NCI-H1694 treated with DMSO at 0.1 percent for 48 hours (cell line): ENCODE data around the gene MRPS27.

Experiments used
- DNase-seq: peaks from one replicate; lab custom pipeline; 2025; lab: John Stamatoyannopoulos, UW

The MRPS27 gene

DNA sequence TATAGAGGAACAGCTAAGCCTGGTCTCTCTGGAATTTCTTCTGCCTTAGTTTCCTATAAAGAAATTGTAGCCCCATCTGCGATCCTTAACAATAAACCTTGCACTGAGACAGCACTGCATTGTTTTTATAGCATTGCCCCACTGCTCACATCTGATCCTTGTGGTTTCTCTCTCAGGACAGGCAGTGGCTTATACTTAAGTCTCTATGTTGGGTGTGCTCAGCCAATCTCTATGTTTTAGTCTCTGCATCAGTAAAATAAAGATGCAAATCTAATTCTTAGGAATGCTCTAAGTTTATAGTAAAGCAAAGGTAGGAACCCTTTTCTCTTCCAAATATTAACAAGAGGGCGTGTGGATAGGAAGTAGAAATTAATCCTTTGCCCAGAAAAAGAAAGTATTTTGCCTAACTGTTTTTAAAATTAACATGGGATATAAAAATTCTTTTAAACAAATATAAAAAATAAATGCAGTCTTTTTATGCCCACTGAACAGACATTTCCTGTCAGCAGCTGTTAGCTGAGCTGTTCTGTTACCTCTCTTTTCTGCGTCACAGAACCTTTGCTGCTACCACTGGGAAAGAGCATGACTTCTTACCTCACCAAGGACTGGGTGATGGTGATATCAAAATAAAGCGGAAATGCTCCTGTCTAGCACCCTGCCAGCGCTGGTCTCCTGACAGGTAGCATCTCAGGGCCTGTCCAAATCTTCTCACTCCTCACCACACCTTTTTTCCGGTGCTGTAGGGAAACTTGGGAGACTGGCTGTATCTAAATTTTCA is 29.5 kb downstream of the MRPS27 start:
- peak; percentile 30 for DNase-seq

DNA sequence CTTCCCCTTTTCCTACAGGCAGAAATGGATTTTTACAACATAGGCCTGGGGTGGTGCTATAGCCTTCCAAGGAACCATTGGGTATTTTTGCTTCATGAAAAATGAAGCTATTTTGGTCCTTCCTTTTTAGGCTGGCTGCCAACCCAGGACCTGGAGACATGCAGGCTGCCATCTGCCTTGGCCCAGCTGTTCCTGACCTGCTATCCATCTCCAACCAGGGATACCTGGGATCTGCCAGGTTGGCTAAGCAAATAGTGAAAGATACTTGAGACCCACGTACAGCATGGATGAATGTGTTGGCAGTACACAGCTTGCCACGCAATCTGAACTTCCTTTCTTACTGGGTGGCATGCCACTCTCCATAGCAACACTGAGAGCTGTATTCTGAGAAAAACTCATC is 31.1 kb downstream of the MRPS27 start:
- peak; percentile 95 for DNase-seq

DNA sequence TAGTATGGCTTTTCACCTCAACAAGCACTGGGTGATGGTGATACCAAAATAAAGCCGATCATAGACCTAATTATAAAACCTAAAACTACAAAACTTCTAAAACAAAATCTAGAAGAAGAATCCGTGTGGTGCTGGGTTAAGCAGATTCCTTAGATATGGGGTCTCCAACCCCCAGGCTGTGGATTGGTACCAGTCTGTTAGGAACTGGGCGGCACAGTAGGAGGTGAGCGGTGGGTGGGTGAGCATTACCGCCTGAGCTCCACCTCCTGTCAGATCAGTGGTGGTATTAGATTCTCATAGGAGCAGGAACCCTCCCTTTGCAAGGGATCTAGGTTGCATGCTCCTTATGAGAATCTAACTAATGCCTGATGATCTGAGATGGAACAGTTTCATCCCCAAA is 33.2 kb downstream of the MRPS27 start:
- no peak for DNase-seq

GRCh38 chr5:72285424-72285821 is 34.6 kb downstream of the MRPS27 start:
- DNase-seq = no peak

DNA sequence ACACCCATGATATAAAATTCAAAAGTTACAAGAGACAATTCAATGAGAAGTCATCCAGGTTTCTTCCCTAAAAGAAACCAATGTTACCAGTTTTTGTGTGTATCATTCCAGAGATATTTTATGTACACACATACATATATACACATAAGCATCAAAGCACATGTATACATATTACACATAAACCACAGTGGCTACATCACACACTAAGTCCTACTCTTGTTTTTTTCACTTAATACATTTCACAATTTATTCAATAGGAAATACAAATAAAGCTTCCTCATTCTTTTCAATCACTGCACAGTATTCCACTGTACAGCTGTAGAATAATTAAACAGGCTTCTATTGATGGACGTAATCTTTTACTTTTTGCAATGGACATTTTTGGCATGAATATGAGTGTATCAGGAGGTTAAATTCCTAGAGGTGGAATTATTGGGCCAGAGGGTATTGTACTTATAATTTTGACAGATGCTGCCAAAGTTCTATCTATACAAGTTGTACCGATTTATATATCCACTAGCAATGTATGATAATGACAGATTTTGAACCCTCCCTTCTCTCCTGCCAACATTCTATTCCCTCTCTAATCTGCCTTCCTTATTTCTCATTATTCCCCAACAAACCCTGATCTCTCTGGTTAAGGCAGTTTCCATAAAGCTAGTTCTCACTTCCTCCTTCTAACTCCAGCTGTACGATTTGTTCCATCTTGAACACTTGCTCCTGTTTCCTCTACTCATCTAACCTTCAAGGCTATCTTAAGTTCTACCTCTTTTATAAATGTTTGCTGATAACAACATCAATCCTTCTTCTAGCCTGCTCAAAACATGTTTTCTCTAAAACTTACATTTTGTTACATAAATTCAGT is 35.2 kb downstream of the MRPS27 start:
- DNase-seq = no peak

- no peak for DNase-seq
These were observed 36.7 kb downstream of the MRPS27 start for GRCh38 chr5:72283358-72283757.

DNA sequence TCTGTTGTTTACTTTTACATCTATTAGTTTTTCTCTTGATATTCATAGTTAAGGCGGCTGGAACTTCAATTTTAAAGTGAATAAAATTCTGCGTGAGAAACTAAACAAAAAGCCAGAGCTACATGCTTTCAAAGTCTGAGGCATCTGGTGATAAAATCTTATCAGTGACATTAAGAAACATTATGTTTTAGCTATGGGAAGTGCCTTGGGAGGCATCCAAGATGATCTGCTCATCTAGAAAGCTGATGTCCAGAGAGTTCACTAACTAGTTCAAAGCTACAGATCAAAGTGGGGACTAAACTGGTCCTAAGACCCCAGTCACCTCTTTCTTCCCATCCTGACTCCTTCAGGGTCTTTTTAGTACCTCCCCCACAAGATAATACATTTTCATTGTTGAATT is 37.2 kb downstream of the MRPS27 start:
- no peak for DNase-seq

DNA sequence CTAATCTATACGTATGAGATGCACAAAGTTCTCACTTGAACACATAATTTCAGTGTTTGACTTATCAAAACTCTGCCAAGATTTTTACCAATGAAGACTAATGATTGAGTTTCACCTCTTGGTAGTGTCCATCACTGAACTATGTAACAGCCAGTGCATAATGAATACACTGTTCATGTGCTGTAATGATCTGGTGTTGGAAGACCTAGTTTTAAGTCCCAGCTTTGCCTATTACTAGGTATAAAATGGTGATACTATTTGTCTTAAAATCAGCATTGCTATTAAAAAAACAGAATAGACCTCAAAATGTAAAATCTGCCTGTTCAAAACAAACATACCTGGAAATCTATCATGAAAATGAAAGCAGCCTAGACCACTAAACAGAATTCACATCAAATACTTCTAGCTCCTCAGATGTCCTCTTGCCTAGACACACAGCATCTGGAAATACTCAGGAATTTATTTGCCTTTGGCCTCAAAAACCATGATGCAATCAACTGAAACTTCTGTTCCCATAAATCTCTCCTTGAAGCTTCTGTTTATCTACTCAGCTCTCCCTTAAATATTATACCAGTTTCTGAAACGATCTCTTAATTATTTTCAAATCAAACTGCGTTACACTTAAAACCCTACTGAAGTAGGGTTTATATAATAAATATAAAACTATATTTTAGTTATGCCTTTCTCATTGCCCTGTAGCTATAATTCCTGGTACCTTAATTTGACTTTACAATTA is 38.1 kb downstream of the MRPS27 start:
- DNase-seq = peak; percentile 23

DNA sequence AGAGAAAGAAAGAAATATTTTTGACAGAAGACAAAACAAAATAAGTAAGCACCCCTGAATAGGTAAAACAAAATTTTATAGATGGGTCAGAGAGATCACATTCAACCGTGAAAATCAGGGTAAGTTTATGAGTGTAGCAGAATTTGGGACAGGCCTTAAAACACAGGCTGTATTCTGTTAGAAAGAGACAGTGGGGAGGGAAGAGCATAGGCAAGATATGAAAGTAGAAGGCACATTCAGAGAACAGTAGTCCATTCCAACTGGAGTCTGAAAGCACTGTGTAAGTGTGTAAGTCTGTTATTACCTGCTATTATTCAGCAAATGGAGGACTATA is 38.6 kb downstream of the MRPS27 start:
- no peak for DNase-seq

DNA sequence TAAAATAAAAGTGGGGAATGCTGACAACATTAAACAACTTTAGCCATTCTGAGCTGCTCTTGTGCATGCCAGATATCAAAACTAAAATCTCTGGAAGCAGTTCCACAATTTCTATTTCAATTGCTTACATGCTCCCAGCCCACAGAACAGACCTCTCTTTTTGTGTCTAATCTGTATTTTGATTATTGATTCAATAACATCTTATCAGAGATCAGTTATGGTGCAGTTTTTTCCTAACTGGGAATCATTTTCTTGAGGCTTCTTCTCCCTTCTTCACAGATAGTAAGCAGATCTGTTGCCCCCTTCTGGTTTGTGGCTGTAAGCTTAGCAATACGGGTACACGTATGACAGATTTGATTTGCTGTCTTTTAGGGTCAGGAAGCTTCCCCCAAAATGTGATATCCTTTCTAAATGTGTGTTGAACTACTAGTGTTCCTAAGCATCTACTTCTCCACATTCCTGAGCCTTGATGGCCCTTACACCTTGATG is 39.4 kb downstream of the MRPS27 start:
- DNase-seq = peak; percentile 44

- DNase-seq = no peak
These were observed 43.8 kb downstream of the MRPS27 start for GRCh38 chr5:72276219-72276752.

GRCh38 chr5:72273547-72273946 is 46.5 kb downstream of the MRPS27 start:
- no peak for DNase-seq

DNA sequence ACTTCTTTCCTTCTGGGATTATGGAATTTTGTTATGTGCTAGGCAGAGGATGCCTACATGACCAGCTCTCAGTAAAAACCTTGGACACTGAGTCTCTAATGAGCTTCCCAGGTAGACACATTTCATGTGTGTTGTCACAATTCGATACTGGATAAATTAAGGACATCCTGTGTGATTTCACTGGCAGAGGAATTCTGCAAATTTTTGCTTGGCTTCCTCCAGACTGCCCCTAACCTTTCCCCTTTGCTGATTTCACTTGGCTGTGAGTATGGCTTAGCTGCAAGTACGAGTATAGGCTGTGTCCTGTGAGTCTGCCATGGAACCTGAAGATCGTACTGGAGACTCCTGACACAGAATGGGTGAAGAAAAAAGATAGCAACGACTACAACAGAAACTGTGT is 47.6 kb downstream of the MRPS27 start:
- no peak for DNase-seq

DNA sequence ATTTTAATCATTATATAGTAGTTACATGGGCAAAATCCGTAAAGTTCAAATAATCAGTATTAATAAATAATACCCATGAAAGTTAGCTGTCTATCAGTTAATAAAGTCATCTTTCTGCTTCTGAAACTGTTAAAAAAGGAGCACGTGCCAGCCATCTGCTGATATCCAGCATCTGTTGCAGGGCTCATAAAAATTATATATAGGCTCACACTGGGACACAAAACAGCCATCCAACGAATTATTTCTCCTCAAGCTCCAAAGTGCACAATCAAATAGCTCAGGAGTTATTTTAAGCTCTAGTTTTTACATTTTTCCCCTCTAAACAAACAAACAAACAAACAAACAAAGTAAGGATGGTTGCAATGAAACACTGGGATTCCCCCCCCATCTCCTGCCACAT is 48.3 kb downstream of the MRPS27 start:
- DNase-seq = peak; percentile 80

DNA sequence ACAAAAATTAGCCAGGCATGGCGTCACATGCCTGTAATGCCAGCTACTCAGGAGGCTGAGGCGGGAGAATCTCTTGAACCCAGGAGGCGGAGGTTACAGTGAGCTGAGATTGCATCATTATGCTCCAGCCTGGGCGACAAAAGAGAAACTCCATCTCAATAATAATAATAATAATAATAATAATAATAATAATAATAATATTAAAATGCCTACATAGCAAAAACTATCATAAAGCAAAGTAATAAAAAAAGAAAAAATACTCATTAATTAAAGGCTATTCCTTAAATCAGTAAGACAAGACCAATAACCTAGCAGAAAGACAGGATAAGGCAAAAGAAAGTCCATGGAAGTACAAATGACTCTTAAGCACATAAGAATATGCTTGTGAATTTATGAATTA is 50.0 kb downstream of the MRPS27 start:
- DNase-seq = no peak

DNA sequence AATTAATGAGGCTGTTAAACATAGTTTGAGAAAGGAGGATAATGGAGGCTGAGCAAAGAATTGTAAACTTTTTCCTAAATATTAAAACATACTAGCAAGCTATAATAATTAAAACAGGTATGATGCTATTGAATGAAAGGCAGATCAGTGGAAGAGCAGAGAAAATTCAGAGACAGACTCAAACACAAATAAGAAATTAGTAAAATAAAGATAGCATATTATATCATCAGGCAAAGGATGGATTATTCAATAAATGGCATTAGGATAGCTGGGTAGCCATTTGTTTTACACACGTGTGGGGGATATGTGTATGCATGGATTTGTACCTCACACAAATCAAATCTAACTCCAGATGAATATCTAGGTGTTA is 50.6 kb downstream of the MRPS27 start:
- no peak for DNase-seq

GRCh38 chr5:72268753-72269410 is 51.2 kb downstream of the MRPS27 start:
- DNase-seq = no peak

DNA sequence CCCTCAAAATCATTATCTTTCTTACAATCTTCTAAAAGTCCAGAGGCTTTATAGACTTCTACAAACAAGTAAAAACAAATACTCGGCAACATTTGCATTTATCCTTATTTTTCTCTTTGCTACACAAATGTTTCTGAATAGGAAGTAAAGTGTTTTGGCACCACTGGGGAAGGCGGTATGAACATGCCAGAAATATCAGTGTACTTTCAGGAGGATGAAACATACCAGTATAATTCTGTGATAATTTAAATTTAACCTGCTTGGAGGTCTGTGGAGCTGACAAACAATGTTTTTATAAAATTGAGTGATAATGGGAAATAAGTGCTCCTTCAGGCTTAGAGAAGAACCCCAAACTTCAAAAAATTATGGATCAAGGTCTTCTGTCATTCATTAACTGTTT is 51.8 kb downstream of the MRPS27 start:
- no peak for DNase-seq

DNA sequence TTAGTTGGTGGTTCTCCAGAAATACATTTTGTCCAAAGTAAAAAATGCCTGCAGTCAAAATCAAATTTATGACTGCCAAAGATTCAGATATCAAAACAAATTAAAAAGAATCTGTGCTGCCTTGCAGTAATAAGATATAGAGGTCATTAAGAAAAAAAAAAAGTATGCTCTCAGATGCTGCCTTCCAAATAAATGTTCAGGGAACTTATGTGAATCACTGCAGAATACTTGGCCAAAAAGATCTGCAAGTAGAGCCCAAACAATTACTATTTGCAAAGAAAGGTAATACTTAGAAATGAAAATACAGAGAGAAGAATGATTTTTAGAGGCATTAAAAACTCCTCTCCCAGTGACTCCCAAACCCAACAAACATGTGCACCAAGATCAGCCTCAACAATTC is 52.4 kb downstream of the MRPS27 start:
- no peak for DNase-seq

GRCh38 chr5:72266862-72267261 is 53.2 kb downstream of the MRPS27 start:
- no peak for DNase-seq

DNA sequence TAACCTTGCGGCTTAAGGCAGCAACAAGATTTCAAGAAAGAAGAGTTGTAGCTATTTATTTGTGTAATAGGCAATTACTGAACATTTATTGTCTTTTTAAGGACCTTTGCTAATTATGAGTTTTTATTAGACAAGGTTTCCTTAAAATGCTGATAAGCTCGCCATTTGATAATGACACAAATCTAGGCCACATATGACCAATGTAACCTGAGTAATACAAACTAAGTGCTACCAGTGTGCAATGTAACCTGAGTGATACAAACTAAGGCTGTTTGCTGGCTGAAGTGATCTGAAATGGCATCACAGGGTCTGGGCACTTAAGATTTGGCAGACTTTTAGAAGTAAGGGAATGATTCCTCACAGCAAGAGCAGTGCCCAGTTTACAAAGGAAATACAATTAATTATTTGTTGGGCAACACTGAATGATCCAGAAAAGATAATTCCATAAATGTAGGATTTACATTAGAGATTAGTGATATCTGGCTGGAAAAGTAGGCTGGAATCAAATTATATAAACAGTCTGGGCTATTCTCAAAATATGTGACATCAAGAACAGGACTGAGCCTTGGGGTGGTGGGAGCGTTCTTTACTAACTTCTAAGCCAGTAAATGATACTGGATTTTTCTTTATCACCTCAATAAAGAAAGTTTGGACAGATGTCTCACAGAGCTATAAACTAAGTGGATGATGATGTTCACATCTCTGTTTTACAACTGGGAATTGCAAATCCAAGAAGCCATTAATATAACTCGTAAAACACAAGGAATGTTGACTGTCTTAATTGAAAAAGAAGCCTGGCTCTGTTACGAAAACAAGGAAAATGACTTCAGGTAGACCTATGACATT is 54.8 kb downstream of the MRPS27 start:
- no peak for DNase-seq
